HL-60/S4 (cell line): Measurements from ENCODE around the gene SP8.

ENCODE experiments used
- in situ Hi-C: fragments of 300-500 bp; cut with MboI; formaldehyde crosslinking; loops from 2 replicates; pipeline ENCODE4 v1.14.3; 2022; ENCODE audit warnings: low sequenced_read_pairs

The SP8 gene

DNA sequence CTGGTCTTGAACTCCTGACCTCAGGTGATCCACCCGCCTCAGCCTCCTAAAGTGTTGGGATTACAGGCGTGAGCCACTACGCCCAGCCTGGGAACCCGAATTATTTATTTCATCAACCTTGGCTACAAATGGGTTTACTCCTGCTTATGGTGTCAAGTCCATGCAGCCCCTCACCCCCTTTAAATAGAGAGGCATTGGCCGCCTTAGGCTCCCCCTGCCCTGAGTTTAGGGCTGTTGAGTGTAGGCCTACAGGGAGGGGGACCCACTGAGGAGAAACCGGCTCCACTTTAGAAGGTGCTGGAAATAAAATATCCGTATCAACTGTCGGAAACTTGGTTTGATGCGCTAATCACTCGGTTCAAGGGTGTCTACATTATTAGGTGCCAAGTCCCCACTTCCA is 8.7 kb upstream of the SP8 start:
- in situ Hi-C loops: no loop called here

DNA sequence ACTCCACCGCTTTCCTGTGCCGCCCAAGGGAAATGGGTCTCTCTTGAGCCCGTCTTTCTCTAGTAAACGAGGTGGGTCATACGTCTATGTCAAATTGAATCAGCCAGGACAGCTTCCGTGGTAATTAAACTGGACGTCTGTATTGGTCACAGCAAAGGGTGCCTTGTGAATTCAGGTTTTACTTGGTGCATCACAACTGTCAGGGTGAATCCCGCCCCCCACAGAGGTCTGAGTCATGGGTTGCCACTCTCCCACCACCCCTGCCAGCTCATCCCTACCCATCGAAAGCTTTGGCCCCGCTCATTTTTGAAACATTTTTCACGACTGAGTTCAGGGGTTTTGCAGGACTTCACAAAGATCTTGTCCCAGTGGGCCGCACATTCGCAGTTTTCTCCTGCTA is 8.0 kb upstream of the SP8 start:
- in situ Hi-C loops: no loop called here

DNA sequence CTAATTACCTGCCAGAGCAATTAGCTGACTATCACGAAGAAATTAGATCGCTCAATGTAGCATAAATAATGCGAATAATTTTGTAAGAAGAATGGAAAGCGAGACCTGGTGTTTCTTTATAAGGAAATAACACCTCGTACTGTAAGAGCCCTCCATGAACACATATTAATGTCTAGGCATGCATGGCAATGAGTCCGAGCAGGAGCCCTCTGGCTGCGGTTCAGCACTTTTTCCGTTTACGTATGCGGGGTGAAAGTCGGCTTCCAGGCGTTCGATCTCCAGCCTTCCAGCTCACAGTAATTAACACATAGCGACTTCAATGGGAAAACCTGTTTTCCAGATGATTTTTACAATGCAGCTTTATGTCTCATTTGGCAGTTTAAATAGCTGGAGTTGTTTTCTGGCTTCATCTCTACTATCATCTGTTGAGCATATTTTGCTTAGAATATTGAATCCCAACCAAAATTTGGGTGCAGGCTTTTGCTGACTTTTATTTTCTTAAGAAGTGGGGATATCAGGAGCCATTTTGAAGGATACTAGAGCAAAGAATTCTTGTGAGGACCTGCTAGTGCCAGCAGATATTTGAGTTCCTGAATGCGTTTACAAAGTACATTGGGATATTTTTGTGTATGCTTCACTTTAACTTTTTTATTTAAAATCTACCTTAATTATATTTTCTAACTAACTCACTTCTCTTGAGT is 7.2 kb upstream of the SP8 start:
- in situ Hi-C loops: no loop called here

DNA sequence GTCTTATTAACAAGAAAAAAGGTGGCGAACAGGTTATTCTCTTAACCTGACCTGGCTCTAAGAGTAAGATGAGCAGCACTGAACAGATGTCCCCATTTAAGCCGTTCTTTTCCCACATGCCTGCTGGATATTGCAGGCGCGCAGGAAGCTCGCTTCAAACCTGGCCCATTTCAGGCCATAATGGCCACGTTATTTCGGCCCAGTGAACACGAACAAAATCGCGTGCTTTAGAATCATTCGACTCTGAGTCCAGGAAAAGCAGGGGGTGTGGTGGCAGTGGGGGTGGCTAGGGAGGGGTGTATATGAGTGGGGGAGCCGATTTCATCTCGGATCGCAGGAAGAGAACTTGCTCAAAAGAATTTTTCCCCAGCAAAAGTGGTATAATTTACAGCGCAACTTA is 6.6 kb upstream of the SP8 start:
- in situ Hi-C loops: no loop called here

DNA sequence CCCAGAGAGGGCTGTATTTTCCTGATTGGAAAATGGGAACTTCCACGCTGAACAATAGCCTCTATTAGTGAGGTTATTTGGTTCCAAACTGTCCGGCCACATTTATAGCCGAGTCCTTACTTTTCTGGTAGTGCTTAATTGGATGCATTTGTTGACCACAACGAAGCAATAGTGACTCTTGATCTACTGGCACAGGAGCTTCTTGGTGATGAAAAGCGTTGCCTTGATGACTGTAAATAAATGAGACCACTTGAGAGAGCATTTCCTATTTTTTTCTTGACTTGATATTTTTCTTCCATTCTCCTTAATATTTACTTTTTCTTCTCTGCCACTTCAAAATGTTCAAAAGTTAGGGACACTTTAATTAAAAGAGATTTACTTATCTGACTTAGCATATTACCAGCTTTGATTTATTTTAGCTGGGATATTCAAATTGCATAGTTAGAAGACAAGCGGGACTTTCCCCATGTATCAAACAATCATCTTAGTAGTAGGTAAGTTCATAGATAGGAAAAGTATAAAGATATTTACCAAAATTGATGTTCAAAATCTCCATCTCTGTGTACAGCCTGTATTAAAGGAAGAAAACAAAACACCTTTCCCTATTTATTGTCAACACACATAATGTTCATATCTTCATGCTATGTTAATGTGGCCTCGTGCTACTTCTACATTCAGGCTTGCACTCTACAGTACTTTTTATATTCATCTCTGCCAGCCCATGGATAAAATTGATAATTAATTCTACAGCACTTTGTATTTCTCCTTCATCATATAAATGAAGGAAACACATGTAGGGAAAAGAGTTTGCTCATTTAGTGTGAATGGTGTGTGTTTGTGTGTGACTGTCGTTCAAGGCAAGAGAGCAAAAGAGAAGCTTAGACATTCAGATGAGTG is 5.1 kb upstream of the SP8 start:
- in situ Hi-C loops: no loop called here

DNA sequence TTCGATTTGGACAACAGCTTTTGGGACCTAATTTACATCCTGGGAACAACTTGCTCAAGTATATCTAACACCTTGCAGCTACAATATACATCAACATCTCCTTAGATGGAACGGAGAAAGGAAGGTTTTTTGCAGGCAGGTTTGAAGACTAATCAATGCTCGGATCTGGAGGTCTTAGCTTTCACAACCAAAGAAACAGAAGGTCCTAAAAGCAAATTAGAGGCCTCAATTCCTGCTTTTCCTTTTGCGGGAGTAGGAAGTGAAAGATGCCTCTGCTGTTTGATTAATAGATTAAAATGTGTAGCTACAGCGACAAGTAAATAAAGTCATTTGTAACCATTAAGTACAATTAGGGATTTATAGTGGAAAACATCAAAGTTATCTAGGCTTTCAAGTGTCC is 3.7 kb upstream of the SP8 start:
- in situ Hi-C loops: no loop called here

DNA sequence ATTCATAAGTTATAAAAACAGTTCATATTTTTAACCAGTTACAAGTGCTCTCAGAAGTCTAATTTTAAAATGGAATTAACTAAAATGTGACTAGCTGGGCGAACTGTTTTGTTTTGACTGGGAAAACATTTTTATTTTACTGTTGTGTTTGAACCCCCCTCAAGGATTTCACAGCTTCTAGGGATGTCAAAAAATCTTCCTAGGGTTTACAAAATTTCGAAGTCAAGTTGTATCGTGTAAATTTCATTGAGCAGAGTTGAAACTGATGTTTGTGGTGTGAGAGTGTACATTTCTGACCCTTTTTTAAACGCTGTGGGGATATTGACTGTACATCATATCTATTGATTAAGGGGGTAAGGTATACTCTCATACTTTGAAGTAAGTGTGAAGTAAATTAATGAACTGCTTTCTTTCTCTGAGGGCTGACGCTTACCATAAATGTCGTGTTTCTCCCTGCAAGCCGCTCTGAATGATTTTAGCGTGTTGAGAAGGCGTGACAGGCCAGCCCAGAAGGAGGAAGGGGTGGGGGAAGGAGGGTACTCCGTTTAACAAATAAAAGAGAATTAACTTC is 1.8 kb upstream of the SP8 start:
- in situ Hi-C loops: no loop called here

DNA sequence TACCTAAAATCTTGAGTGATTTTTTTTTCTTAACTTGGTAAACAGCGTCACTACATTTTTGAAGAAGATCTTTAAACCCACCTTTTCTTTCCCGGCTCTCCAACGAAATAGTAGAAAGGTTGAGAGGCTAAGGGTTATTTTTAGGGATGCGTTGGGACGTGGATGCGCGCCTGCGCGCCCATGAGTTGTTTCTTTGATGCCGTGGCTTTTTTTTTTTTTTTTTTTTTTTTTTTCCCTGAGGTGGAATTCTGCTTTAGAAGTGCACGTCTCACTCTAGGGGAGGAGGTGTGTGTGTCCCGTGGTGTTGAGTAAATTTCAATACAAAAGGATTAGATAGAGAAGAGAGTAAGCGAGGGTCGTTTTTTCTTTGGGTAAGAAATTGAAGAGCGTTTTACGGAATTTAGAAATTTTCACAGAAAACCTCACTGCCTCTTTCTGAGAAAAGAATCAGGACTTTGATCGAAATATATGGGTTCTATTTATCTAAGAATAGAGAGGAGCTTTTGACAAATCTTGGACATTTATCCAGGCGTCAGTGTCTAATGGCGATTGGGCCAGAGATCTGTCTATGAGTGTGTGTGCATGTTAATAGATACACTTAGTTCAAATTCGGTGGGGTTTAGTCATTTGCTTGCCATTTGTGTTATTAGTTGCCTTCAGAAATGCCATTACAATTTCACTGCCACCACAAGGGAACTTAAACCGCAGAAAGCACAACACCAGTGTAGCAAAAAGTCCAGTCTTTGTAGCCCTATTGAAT is 1.2 kb upstream of the SP8 start:
- in situ Hi-C loops: no loop called here

DNA sequence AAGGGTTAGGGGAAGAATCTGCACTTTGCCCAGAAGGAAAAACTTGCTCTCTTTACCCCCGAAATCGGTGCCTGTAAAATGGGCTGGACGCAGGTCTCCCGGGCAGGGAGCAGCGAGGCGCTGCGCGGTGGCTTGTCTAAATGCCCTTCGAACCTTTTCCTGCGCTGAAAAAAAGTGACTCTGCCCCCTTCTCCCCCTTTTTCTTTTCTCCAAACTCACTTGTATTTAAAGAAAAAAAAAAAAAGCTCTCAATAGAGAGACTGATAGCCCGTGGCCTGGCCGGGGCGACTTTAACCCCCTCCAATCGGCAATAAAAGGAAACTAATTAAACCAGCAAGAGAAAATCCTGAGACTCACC is 286 bp downstream of the SP8 start:
- in situ Hi-C loops: no loop called here

DNA sequence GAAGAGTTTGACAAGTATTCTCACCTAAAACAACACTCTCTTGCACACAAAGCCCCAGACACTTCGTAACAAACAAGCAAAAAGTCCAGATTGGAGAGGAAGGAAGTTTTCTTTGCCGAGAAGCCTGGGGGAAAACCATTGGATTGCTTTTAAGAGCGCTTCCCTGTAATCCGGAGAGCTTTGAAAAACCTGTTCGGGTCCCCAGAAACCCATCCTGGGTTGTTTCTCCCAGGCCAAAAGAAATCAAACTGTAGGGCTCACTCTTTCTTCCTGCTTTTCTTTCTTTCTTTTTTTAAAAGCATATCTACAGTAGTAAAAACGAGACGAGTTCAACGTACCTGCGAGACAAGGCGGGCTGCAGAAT is 655 bp downstream of the SP8 start:
- in situ Hi-C loops: no loop called here

DNA sequence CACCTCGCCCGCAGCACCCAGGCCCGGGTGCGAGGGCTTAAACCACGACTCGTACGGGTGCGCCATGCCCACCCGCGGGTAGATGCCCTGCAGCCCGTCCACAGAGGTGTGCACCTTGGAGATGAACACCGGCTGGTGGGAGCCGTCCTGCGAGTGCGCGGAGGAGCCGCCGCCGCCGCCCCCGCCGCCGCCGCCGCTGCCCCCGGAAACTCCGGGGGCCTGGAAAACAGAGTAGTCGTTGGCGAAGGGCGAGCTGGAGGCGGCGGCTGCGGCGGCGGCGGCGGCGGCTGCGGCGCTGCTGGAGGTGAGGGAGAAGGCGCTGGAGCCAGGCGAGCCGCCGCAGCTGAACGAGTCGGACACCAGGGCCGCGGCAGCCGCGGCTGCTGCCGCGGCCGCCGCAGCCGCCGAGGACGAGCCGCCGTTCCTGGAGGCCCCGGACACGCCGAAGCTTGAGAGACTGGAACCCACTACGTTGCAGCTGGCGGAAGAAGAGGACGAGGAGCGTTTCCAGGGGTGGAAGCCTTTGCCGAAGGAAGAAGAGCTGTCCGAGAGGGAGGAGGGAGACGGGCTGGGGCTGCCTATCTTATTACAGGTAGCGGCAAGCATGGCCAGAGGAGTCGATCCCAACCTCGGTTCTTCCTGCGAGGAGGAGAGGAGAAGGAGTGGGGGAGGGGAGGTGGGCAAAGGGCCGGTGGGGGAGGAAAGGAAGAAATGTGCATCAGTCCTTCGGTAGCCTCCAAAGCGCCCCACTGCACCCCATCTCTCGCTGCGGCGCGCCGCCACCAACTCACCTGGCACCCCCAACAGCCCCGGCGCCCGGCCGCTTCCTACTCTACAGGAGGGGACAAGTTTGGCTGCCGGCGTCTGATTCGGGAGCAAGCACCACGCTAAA is 1.3 kb downstream of the SP8 start:
- in situ Hi-C loops: no loop called here

DNA sequence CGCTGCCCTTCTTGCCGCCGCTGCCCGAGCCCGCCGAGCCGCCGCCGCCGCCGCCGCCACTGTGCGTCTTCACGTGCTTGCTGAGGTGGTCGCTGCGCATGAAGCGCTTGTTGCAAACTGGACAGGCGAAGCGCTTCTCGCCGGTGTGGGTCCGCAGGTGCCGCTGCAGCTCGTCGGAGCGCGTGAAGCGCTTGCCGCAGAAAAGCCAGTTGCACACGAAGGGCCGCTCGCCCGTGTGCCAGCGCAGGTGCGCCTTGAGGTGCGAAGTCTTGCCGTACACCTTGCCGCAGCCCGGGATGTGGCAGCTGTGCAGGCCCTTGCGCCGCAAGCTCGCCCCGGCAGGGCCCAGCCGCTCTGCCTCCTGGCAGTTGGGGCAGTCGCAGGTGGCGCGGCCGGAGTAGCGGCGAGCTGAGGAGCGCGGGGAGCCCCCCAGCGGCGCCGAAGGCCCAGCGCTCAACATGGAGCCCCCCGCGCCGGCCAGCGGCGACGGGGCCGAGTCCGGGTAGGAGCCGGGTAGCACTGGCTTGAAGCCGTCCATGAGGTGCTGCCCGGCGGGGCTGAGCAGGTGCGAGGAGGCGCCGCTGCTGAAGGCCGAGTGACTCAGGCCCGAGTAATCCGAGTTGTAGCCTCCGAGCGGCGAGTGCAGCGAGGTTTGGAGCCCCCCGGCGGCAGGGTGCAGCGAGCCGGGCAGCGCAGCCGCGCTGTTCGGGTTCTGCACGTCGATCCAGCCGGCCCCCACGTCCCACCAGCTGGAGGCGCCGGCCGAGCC is 2.1 kb downstream of the SP8 start:
- in situ Hi-C loops: no loop called here

DNA sequence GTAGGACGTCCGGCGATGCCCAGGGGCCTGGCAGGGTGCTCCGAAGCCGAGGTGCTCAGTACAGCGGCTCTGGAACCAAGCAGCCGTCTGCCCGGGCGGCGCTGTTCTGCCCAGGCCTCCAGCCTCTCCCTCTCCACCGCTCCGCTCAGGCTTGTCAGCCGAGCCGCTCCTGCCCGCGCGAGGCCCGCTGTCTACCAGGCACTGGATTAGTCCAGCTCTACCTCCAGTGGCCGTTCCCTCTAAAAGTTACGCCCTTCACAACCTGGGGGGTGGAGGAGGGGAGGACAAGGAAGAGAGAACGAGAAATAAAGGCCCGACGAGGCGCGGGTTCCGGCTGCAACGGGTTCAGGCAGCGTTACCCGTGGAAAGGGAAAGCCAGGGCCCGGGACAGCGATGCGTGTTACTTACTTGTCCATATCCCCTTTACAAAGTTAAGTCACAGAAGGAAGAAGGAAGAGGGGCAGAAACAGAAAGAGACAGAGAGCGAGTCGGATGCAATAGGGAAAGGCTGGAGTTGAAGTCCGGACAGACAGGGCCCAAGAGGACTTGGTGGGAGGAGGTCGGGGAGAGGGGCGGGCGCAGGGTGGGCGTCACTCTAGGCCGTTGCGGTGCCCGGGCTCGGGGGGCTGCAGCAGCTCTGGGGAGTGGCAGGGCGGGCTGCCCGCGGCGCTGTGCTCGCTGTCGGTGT is 2.8 kb downstream of the SP8 start:
- in situ Hi-C loops: no loop called here

DNA sequence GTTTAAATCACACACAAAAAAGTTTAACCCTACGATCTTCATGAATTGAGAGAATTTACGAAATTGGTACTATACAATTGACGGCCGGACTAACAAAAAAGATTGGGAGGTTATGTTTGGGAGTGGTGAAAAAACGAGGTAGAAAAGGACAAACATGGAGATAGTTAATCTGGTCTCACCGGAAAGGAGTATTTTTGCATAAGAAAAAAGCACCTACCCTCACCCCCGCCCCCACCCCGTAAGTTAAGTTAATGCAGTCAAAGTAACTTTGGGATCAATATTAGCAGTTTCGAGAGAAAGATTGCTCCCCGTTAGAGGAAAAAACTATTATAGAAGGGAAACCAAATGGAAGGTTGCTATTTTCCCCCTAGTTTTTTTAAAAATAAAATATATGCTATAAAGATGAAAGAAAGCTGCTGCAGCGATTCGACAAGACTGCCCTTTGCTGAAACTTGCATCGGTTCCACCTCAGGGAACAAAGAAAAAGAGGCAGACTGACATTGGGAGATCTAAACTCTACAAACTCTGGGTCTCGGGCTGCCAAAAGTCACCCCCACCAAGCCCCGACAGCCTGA is 3.5 kb downstream of the SP8 start:
- in situ Hi-C loops: no loop called here

DNA sequence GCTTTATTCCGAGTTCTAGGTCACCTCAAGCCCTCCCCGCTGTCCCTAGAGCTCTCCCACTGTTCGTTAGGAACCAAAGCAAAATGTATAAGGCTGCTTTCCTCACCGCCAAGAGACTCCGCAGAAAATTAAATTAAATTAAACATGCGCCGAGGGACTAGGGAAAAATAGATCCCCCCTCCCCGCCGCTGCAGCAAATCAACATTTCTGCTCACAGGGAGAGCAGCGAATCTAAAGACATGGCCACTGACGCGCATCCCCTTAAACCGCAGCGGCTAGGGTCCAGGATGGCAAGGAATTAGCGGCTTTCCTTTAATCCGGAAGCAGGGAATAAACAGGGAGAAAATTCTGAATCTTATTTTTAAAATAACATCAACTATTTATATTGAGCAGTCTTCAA is 7.6 kb downstream of the SP8 start:
- in situ Hi-C loops: no loop called here

DNA sequence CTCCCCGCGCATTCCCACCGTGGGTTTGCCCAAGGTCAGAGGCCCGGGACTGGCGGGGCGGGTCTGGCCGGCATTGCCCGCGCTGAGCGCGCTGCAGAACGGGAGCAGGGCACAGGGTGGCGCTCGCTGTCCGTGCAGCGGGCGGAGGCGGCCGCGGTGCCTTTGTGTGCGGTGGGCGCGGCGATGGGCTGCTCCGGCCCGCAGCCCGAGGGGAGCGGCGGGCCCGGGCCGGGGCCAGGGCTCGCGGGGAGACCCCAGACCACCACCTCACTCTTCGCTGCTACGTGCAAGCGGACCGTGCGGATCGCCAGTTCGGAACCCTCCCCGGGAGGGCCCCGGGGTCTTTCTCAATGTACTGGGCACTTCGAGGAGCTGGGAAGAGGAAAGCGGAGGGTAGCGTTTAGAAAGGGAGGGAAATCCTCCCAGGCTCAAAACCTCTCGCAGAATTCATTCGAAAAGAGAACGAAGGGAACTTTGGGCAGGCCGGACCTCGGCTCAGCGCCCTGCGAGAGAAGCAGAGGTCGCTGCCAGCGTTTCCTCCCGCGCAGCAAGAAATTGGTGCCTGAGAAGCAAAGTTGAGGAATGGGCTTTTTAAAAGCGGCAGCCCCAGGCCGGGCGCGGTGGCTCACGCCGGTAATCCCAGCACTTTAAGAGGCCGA is 8.5 kb downstream of the SP8 start:
- in situ Hi-C loops: no loop called here

DNA sequence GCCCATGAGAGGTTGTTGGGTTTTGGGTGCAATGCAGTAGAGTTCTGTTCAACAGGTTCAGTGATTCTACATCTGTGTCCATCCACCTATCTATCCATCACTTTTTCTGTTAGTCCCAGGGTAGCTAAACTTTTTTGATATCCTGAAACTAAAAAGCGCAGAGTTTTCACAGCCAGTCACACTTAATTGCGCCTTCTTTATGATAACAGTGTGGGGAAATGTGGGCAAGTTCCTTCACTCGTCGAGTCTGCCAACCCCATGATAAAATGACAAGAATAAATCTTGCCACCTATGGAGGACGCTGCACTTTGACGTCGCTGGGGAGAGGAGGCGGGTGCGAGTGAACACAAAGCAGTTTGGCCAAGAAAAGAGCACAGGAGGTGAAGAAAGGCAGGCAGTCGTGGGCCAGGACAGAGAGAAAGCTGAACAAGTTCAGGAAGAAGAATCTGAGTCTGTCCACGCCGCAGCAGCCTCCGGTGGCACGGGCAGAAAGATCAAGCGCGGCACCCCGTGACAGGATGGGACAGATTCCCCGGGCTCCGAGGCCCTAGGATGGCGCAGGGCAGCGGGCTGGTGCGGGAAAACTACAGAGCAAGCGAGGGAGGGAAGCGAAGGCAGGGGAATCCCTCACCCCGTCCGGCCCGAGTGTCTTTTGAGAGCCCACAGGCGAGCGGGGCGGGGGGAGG is 9.2 kb downstream of the SP8 start:
- in situ Hi-C loops: no loop called here

DNA sequence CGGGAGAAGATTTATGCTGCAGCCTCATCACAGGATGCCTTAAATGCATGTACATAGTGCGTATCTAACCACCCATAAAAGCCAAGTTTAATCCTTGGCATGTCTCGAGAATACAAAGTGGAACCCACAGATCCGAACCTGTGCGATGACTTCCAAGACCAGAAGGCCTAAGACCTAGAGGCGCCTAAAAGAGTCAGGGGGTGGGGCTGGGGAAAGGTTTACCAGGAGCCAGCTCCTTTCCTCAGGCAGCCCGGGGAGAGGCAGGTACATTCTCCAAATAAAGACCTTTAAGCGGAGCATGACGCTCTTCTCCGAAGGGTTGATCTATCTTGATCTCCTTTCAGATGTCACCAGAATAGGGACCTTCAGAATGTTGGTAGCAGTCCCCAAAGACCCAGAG is 9.7 kb downstream of the SP8 start:
- in situ Hi-C loops: no loop called here
